HepG2 (cell line): ENCODE results near the gene CTNNA2. TPM values are rescaled to one million over a fixed set of nuclear protein-coding genes. Genes with fewer than 3 reads are reported as not detected.
A peak's percentile ranks its signal among the peaks of the same experiment; 100 is the strongest.

Experiments
- ATAC-seq: fragments of 200-7000 bp; cut with Tn5 transposase; 3 replicates; pipeline ENCODE4 v1.9.1; 2020; ENCODE audit warnings: mild to moderate bottlenecking, moderate library complexity
- BruUV-seq: library from RNA; stranded (reverse); fragments of 400-500 nt; replicated peaks from 2 replicates; lab custom pipeline; 2021; lab: Mats Ljungman, UMichigan
- CTCF ChIA-PET: fragments of 300-600 bp; formaldehyde crosslinking; extraction: SDS; loops from one replicate; lab custom pipeline; 2021; ENCODE audit warnings: low total read pairs, inconsistent platforms, low intra/inter-chr PET ratio; lab: Yijun Ruan, JAX
- POLR2A ChIA-PET: fragments of 350-600 bp; sonication (Branson Sonifier 250); formaldehyde crosslinking; loops from one replicate; lab custom pipeline; 2020; ENCODE audit warnings: antibody characterized with exemption, inconsistent platforms; lab: Yijun Ruan, JAX
- DNase-seq: peaks from one replicate; pipeline ENCODE4 v3.0.0-alpha.2; 2015; ENCODE audit warnings: low spot score
- FAIRE-seq: peaks from 3 replicates; lab custom pipeline; 2011; peaks lifted over from hg19 to GRCh38; lab: Jason Lieb, UNC
- H2AFZ ChIP-seq: one replicate; pipeline ENCODE4 v1.6.1; 2011; ENCODE audit warnings: low read length, inconsistent platforms
- H3K27ac ChIP-seq: fragments of 300-600 bp; 3 replicates; pipeline ENCODE4 v1.8.0; 2011; ENCODE audit warnings: mixed run types, mild to moderate bottlenecking, mixed read lengths, low read length, inconsistent platforms; ENCODE audit not compliant: insufficient read depth; ENCODE audit errors: extremely low read length
- H3K27me3 ChIP-seq, 2 experiments: fragments of 200-600 bp in 1 of 2; 2 replicates in 1 of 2; 3 replicates in 1 of 2; pipeline versions ENCODE4 v1.6.0 to v1.8.0; 2011; ENCODE audit warnings: low read length in 2 of 2, mild to moderate bottlenecking in 2 of 2, moderate library complexity in 2 of 2, inconsistent platforms in 1 of 2; ENCODE audit not compliant: insufficient read depth in 2 of 2, control insufficient read depth in 1 of 2
- H3K36me3 ChIP-seq, 2 experiments: fragments of 200-600 bp in 1 of 2; replicated peaks in 1 of 2; 2 replicates in 1 of 2; 3 replicates in 1 of 2; pipeline versions ENCODE4 v1.5.1 to v1.8.0; 2011; ENCODE audit warnings: low read length in 2 of 2, inconsistent platforms in 1 of 2; ENCODE audit not compliant: insufficient read depth in 2 of 2, control insufficient read depth in 1 of 2
- H3K4me1 ChIP-seq: 2 replicates; pipeline ENCODE4 v1.5.1; 2012; ENCODE audit warnings: low read length, inconsistent platforms; ENCODE audit not compliant: insufficient read depth
- H3K4me2 ChIP-seq: 2 replicates; pipeline ENCODE4 v1.6.0; 2011; ENCODE audit warnings: low read depth, low read length, inconsistent platforms
- H3K4me3 ChIP-seq, 3 experiments: fragments of 200-600 bp in 1 of 3; sonication (generic), shearing (Covaris generic) in 1 of 3; replicated peaks in 1 of 3; 2 replicates each; pipeline ENCODE4 v1.5.1; 2011 to 2016; ENCODE audit warnings: low read length in 3 of 3, inconsistent platforms in 2 of 3, low read depth in 2 of 3, mild to moderate bottlenecking in 2 of 3, control low read depth in 1 of 3, mixed read lengths in 1 of 3; ENCODE audit not compliant: insufficient read depth in 1 of 3
- H3K79me2 ChIP-seq: one replicate; pipeline ENCODE4 v1.6.1; 2011; ENCODE audit warnings: low read length, inconsistent platforms; ENCODE audit not compliant: insufficient read depth
- H3K9ac ChIP-seq: 2 replicates; pipeline ENCODE4 v1.6.0; 2011; ENCODE audit warnings: mild to moderate bottlenecking, low read depth, low read length, inconsistent platforms; ENCODE audit not compliant: insufficient read depth
- H3K9me3 ChIP-seq: 2 replicates; pipeline ENCODE4 v1.5.1; 2012; ENCODE audit warnings: mild to moderate bottlenecking, low read length
- H4K20me1 ChIP-seq: 2 replicates; pipeline ENCODE4 v1.6.0; 2011; ENCODE audit warnings: inconsistent platforms, mild to moderate bottlenecking, low read length, moderate library complexity; ENCODE audit not compliant: insufficient read depth
- ASH2L ChIP-seq: fragments of 300-600, 200-600 bp; sonication (generic); IDR thresholded peaks from 2 replicates; pipeline ENCODE4 v1.7.0; 2017; ENCODE audit warnings: low read depth, mild to moderate bottlenecking, moderate library complexity, mixed read lengths, low read length; ENCODE audit not compliant: insufficient read length
- KAT7 ChIP-seq: IDR thresholded peaks from 2 replicates; pipeline ENCODE4 v1.6.1; 2018; ENCODE audit warnings: borderline replicate concordance, missing compliant biosample characterization
- MAFG ChIP-seq: sonication (generic); formaldehyde crosslinking; IDR thresholded peaks from 2 replicates; pipeline ENCODE4 v1.5.1; 2020; ENCODE audit warnings: mild to moderate bottlenecking, missing genetic modification reagents
- MIXL1 ChIP-seq: IDR thresholded peaks from 2 replicates; pipeline ENCODE4 v1.6.1; 2016
- RAD21 ChIP-seq: fragments of 450-650 bp; formaldehyde crosslinking; IDR thresholded peaks from 2 replicates; pipeline ENCODE4 v1.5.0; 2020; ENCODE audit warnings: mild to moderate bottlenecking
- RFXAP ChIP-seq: sonication (generic); formaldehyde crosslinking; IDR thresholded peaks from 2 replicates; pipeline ENCODE4 v1.4.0; 2020; ENCODE audit warnings: missing genetic modification reagents, borderline replicate concordance
- SAP130 ChIP-seq: IDR thresholded peaks from 2 replicates; pipeline ENCODE4 v1.6.1; 2016; ENCODE audit warnings: low read depth
- SMC3 ChIP-seq: IDR thresholded peaks from 2 replicates; pipeline ENCODE4 v1.6.1; 2011; ENCODE audit warnings: low read length, improper control_type of control experiment
- SNAI1 ChIP-seq: sonication (generic); formaldehyde crosslinking; IDR thresholded peaks from 2 replicates; pipeline ENCODE4 v1.5.0; 2020; ENCODE audit warnings: mild to moderate bottlenecking, missing genetic modification reagents, borderline replicate concordance
- STAG1 ChIP-seq: sonication (generic); formaldehyde crosslinking; IDR thresholded peaks from 2 replicates; pipeline ENCODE4 v1.4.0; 2020; ENCODE audit warnings: missing genetic modification reagents
- XRCC5 ChIP-seq: fragments of 200-400 bp; formaldehyde crosslinking; optimal IDR thresholded peaks from 2 replicates; pipeline ENCODE3; 2017; ENCODE audit warnings: mild to moderate bottlenecking, low read length
- YY1 ChIP-seq: IDR thresholded peaks from 2 replicates; pipeline ENCODE4 v1.6.1; 2011; ENCODE audit warnings: low read length, low read depth, moderate library complexity, mild to moderate bottlenecking; ENCODE audit not compliant: insufficient read depth, insufficient replicate concordance
- ZNF205 ChIP-seq: IDR thresholded peaks from 2 replicates; pipeline ENCODE4 v1.6.1; 2018; ENCODE audit warnings: missing biosample characterization, missing genetic modification reagents
- ZNF253 ChIP-seq: sonication (generic); formaldehyde crosslinking; IDR thresholded peaks from 2 replicates; pipeline ENCODE4 v1.8.0; 2022; ENCODE audit warnings: mild to moderate bottlenecking, missing genetic modification reagents, borderline replicate concordance
- WGBS: methylation state at CpG from one replicate; pipeline ENCODE4 v1.1.6; 2017; ENCODE audit warnings: low lambda C conversion rate; 5-methylcytosine and 5-hydroxymethylcytosine counted together
- in situ Hi-C: cut with HindIII; loops from 2 replicates; pipeline ENCODE4 v1.10.0; 2017; ENCODE audit warnings: low pct_unique_long_range_greater_than_20kb; ENCODE audit not compliant: extremely low pct_ligation_motif_present
- intact Hi-C: fragments of 100-400 bp; cut with micrococcal nuclease; formaldehyde crosslinking; loops from one replicate; pipeline ENCODE4 v1.10.0; 2022; ENCODE audit not compliant: unreplicated experiment
- polyA plus RNA-seq, 8 experiments: library from polyadenylated mRNA; depleted of rRNA in 3 of 8; stranded (reverse) in 7 of 8; unstranded in 1 of 8; fragments of >200 nt; fragmentation: Illumina TruSeq in 4 of 8; extraction: Trizol in 4 of 8; gene quantifications; 2 replicates each; pipeline versions ENCODE4 v1.2.1 to v1.2.3, GENCODE V29; 2011 to 2016; ENCODE audit warnings: low read depth in 4 of 8, missing spikeins in 1 of 8, mixed read lengths in 1 of 8; ENCODE audit not compliant: insufficient read depth in 1 of 8
- total RNA-seq, 5 experiments: library from RNA; depleted of rRNA; stranded (reverse); fragments of >200 nt; fragmentation: Illumina TruSeq; extraction: Trizol; gene quantifications; 2 replicates each; pipeline ENCODE4 v1.2.3, GENCODE V29; 2016; ENCODE audit warnings: low read depth in 1 of 5
- TF ChIP-seq, protein P1 (sequence below): IDR thresholded peaks from 2 replicates; pipeline ENCODE4 v1.6.1; 2016; ENCODE audit warnings: missing genetic modification reagents, missing compliant biosample characterization
- TF ChIP-seq, protein P2 (sequence below), 2 experiments: sonication (generic) in 1 of 2; formaldehyde crosslinking in 1 of 2; IDR thresholded peaks; 2 replicates each; pipeline versions ENCODE4 v1.4.0 to v1.6.1; 2018 to 2020; ENCODE audit warnings: missing genetic modification reagents in 2 of 2, borderline replicate concordance in 1 of 2, low read depth in 1 of 2, mild to moderate bottlenecking in 1 of 2, missing biosample characterization in 1 of 2
- TF ChIP-seq, protein P3 (sequence below): IDR thresholded peaks from 2 replicates; pipeline ENCODE4 v1.6.1; 2016; ENCODE audit warnings: low read depth, missing genetic modification reagents, missing compliant biosample characterization

Gene CTNNA2
- total and polyA plus RNA-seq, 2 of the 13 experiments (the other 11 are each of a cell fraction or from before 2014, with no cell fraction given) = not detected

DNA sequence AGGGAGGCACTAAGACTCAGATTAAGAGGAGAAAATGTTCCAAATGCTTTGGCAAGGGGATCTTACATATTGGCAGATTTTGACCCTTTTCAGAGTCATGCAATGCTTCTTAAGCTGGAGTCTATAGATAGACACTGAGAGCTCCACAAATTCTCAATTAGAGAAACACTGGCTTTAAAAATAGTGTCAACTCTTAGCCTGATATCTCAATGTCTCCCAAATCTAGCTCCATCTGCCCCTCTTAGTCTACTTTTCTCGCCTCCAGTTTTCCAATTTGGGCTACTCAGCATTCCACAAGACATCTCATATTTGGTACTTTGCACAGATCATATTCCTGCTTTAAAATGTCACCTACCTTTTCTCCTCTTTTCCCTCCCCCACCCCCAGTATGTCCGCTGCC, 559.1 kb downstream of the CTNNA2 start (continued):
- TF ChIP-seq YY1 = no peak
- TF ChIP-seq, protein P1, sequence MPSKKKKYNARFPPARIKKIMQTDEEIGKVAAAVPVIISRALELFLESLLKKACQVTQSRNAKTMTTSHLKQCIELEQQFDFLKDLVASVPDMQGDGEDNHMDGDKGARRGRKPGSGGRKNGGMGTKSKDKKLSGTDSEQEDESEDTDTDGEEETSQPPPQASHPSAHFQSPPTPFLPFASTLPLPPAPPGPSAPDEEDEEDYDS (CRISPR knock-in tag) = no peak
- TF ChIP-seq RFXAP = no peak
- no peak for TF ChIP-seq SAP130 (CRISPR knock-in tag)

- intact Hi-C loops = loop anchor here (1.0 to 5.0 kb wide), 2 partner anchors 165 to 1949 kb away; no protein-coding TSS in a partner anchor
- DNase-seq = peak; percentile 60
- peak; percentile 97 for ATAC-seq
- TF ChIP-seq ASH2L (no peak), ZNF205 (CRISPR knock-in tag) (0 out of 2 replicates have a peak, but pooled peaks have one; percentile 30), STAG1 (peak; percentile 79), XRCC5 (peak; percentile 43), KAT7 (CRISPR knock-in tag) (no peak), MAFG (CRISPR knock-in tag) (no peak), SMC3 (peak; percentile 77), ZNF253 (CRISPR knock-in tag) (no peak), SNAI1 (CRISPR knock-in tag) (no peak), MIXL1 (peak; percentile 63; the same call in 1 of the 2 replicates), RAD21 (CRISPR knock-in tag) (peak; percentile 67)
- TF ChIP-seq, protein P2, sequence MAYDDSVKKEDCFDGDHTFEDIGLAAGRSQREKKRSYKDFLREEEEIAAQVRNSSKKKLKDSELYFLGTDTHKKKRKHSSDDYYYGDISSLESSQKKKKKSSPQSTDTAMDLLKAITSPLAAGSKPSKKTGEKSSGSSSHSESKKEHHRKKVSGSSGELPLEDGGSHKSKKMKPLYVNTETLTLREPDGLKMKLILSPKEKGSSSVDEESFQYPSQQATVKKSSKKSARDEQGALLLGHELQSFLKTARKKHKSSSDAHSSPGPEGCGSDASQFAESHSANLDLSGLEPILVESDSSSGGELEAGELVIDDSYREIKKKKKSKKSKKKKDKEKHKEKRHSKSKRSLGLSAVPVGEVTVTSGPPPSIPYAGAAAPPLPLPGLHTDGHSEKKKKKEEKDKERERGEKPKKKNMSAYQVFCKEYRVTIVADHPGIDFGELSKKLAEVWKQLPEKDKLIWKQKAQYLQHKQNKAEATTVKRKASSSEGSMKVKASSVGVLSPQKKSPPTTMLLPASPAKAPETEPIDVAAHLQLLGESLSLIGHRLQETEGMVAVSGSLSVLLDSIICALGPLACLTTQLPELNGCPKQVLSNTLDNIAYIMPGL (CRISPR knock-in tag; IDR thresholded peaks at IDR 0.05; ENCODE audit: borderline replicate concordance in 1 of 2, low read depth in 1 of 2) = 0 out of 4 replicates have a peak, but pooled peaks of 1 of the 2 experiments have one; percentile 19
- TF ChIP-seq, protein P3, sequence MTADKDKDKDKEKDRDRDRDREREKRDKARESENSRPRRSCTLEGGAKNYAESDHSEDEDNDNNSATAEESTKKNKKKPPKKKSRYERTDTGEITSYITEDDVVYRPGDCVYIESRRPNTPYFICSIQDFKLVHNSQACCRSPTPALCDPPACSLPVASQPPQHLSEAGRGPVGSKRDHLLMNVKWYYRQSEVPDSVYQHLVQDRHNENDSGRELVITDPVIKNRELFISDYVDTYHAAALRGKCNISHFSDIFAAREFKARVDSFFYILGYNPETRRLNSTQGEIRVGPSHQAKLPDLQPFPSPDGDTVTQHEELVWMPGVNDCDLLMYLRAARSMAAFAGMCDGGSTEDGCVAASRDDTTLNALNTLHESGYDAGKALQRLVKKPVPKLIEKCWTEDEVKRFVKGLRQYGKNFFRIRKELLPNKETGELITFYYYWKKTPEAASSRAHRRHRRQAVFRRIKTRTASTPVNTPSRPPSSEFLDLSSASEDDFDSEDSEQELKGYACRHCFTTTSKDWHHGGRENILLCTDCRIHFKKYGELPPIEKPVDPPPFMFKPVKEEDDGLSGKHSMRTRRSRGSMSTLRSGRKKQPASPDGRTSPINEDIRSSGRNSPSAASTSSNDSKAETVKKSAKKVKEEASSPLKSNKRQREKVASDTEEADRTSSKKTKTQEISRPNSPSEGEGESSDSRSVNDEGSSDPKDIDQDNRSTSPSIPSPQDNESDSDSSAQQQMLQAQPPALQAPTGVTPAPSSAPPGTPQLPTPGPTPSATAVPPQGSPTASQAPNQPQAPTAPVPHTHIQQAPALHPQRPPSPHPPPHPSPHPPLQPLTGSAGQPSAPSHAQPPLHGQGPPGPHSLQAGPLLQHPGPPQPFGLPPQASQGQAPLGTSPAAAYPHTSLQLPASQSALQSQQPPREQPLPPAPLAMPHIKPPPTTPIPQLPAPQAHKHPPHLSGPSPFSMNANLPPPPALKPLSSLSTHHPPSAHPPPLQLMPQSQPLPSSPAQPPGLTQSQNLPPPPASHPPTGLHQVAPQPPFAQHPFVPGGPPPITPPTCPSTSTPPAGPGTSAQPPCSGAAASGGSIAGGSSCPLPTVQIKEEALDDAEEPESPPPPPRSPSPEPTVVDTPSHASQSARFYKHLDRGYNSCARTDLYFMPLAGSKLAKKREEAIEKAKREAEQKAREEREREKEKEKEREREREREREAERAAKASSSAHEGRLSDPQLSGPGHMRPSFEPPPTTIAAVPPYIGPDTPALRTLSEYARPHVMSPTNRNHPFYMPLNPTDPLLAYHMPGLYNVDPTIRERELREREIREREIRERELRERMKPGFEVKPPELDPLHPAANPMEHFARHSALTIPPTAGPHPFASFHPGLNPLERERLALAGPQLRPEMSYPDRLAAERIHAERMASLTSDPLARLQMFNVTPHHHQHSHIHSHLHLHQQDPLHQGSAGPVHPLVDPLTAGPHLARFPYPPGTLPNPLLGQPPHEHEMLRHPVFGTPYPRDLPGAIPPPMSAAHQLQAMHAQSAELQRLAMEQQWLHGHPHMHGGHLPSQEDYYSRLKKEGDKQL = no peak
Observed at GRCh38 chr2:80073134-80073561, 560.3 kb downstream of the CTNNA2 start.

More at GRCh38 chr2:80073134-80073561, 560.3 kb downstream of the CTNNA2 start:
- no peak overlapping the region for H3K9ac ChIP-seq
- H3K27ac ChIP-seq = no peak overlapping the region
- ChIA-PET POLR2A (no interaction called here), CTCF (interaction anchor here (1.2 to 1.6 kb wide), 2 partner anchors 166 to 426 kb away, joined by 4 to 10 read pairs; no protein-coding TSS in a partner anchor)
- H4K20me1 ChIP-seq = no peaks in the 10 kb centered on the region
- H3K9me3 ChIP-seq = no peaks in the 10 kb centered on the region
- in situ Hi-C loops = no loop called here
- H3K27me3 ChIP-seq = no peaks in the 10 kb centered on the region
- FAIRE-seq = peak; percentile 97
- BruUV-seq = no TSS peak
- no peaks in the 10 kb centered on the region for H3K36me3 ChIP-seq
- whole genome bisulfite sequencing = 3% methylated on average over 2 of the region's 2 CpGs
- no peaks in the 10 kb centered on the region for H3K4me1 ChIP-seq
- no peak overlapping the region for H2AFZ ChIP-seq
- H3K4me3 ChIP-seq = no peak overlapping the region
- H3K79me2 ChIP-seq = no peaks in the 10 kb centered on the region
- H3K4me2 ChIP-seq = no peak overlapping the region
